Measurements from ENCODE around the gene SCLT1.

The SCLT1 gene

GRCh38 chr4:128869776-128870509, 223.4 kb downstream of the SCLT1 start:
- DNase-seq (ENCODE audit: low spot score) = peak; percentile 29

- no peak for DNase-seq (ENCODE audit: low spot score)
These were observed 224.6 kb downstream of the SCLT1 start for GRCh38 chr4:128868758-128869157.

GRCh38 chr4:128866691-128867090, 226.6 kb downstream of the SCLT1 start:
- no peak for DNase-seq (ENCODE audit: low spot score)

- DNase-seq (ENCODE audit: low spot score) = no peak
These were observed 227.1 kb downstream of the SCLT1 start for GRCh38 chr4:128866269-128866668.

GRCh38 chr4:128865132-128865531, 228.2 kb downstream of the SCLT1 start:
- no peak for DNase-seq (ENCODE audit: low spot score)

- peak; percentile 81 for DNase-seq (ENCODE audit: low spot score)
These were observed 229.8 kb downstream of the SCLT1 start for GRCh38 chr4:128863312-128864075.

- DNase-seq (ENCODE audit: low spot score) = peak; percentile 46
These were observed 230.6 kb downstream of the SCLT1 start for GRCh38 chr4:128862608-128863311.

GRCh38 chr4:128861856-128862518, 231.4 kb downstream of the SCLT1 start:
- DNase-seq (ENCODE audit: low spot score) = no peak

- DNase-seq (ENCODE audit: low spot score) = no peak
These were observed 233.3 kb downstream of the SCLT1 start for GRCh38 chr4:128859887-128860677.

GRCh38 chr4:128858879-128859671, 234.3 kb downstream of the SCLT1 start:
- no peak for DNase-seq (ENCODE audit: low spot score)

- peak; percentile 19 for DNase-seq (ENCODE audit: low spot score)
These were observed 237.1 kb downstream of the SCLT1 start for GRCh38 chr4:128856246-128856645.

- no peak for DNase-seq (ENCODE audit: low spot score)
These were observed 237.7 kb downstream of the SCLT1 start for GRCh38 chr4:128855621-128856020.

GRCh38 chr4:128854433-128854832, 238.9 kb downstream of the SCLT1 start:
- DNase-seq (ENCODE audit: low spot score) = no peak

- peak; percentile 35 for DNase-seq (ENCODE audit: low spot score)
These were observed 239.6 kb downstream of the SCLT1 start for GRCh38 chr4:128853741-128854140.

- DNase-seq (ENCODE audit: low spot score) = no peak
These were observed 243.1 kb downstream of the SCLT1 start for GRCh38 chr4:128850252-128850651.

GRCh38 chr4:128848461-128848860, 244.9 kb downstream of the SCLT1 start:
- DNase-seq (ENCODE audit: low spot score) = no peak

- DNase-seq (ENCODE audit: low spot score) = no peak
These were observed 246.1 kb downstream of the SCLT1 start for GRCh38 chr4:128847082-128847724.

- DNase-seq (ENCODE audit: low spot score) = peak; percentile 40
These were observed 247.3 kb downstream of the SCLT1 start for GRCh38 chr4:128846063-128846462.

GRCh38 chr4:128844931-128845330, 248.4 kb downstream of the SCLT1 start:
- DNase-seq (ENCODE audit: low spot score) = no peak

- no peak for DNase-seq (ENCODE audit: low spot score)
These were observed 251.9 kb downstream of the SCLT1 start for GRCh38 chr4:128841402-128841801.
